ENCODE results near the gene EPHA4. TPM values are rescaled to one million over a fixed set of nuclear protein-coding genes. Genes with fewer than 3 reads are reported as not detected.

Gene EPHA4
- total and polyA plus RNA-seq, 2 of the 4 experiments (the other 2 are of a cell fraction), result 36.9 to 132 TPM

DNA sequence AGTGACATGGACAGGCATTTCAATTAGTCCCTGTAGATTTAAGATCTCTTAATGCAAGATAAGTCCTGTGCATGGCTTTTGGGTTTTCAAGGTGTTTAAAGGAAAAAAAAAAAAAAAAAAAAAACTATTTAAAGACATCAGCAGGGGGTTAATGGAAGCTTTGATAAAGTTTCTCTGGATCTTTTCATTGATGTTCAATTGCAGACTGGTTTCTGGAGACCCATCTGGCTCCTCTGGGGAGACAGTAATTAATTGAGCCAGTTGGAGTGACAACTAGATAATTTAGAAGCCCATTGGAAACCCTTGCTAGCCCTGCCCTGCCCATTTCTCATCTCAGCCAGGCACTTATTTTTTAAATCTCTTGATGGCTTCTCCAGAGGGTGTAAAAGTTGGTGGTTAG is 98.7 kb downstream of the EPHA4 start:
- Histone ChIP-seq H2AK9ac (replicated peaks; ENCODE audit: low read depth, low read length, poor library complexity) (no peak overlapping the region), H4K8ac (ENCODE audit: low read depth in 2 of 2, low read length in 2 of 2) (no peak overlapping the region), H3K4me1 (ENCODE audit: control insufficient read depth, insufficient read depth, low read length) (peaks cover 4% of the 10 kb centered on the region), H3K4ac (ENCODE audit: low read depth, low read length) (no peak overlapping the region), H4K5ac (ENCODE audit: low read depth, low read length) (no peak overlapping the region), H3K23ac (ENCODE audit: low read depth, low read length) (no peak overlapping the region), H3K36me3 (ENCODE audit: control insufficient read depth, insufficient read depth, low read length) (peaks cover 3% of the 10 kb centered on the region; the same call in 1 of the 2 replicates), H3K4me3 (ENCODE audit: insufficient read depth, low read depth, low read length) (no peak overlapping the region), H3K9ac (ENCODE audit: low read depth, low read length) (no peak overlapping the region), H3K18ac (ENCODE audit: low read depth, low read length) (no peak overlapping the region), H2BK5ac (ENCODE audit: low read depth, low read length, poor library complexity, severe bottlenecking) (no peak overlapping the region), H2BK15ac (ENCODE audit: low read depth, low read length) (no peak overlapping the region), H2BK120ac (ENCODE audit: low read depth, low read length) (no peak overlapping the region), H3K27ac (ENCODE audit: insufficient read depth, low read length) (no peak overlapping the region), H3K9me1 (ENCODE audit: insufficient read depth, low read length) (no peaks in the 10 kb centered on the region; the same call in 1 of the 2 replicates), H2BK20ac (ENCODE audit: low read depth, low read length) (no peak overlapping the region), H3K4me2 (ENCODE audit: low read depth, low read length) (no peak overlapping the region), H3K79me1 (ENCODE audit: low read depth in 1 of 2, low read length in 2 of 2) (peaks cover 2 to 14% of the 10 kb centered on the region in 2 experiments; a peak in 1 of 4 replicates), H4K91ac (ENCODE audit: insufficient read depth, low read depth, low read length) (no peak overlapping the region), H2AFZ (replicated peaks; ENCODE audit: low read length, poor library complexity) (no peak overlapping the region), H3K56ac (ENCODE audit: extremely low read depth, insufficient read depth, low read length) (no peak overlapping the region), H3K27me3 (ENCODE audit: control insufficient read depth, insufficient read depth, low read length) (no peaks in the 10 kb centered on the region), H4K20me1 (ENCODE audit: insufficient read depth, low read length) (no peaks in the 10 kb centered on the region), H2AK5ac (ENCODE audit: low read depth, low read length) (no peak overlapping the region), H3K9me3 (ENCODE audit: control insufficient read depth, insufficient read depth, low read length) (no peaks in the 10 kb centered on the region), H3K14ac (replicated peaks; ENCODE audit: low read depth, low read length) (no peak overlapping the region)
- in situ Hi-C loops (cut with MboI; ENCODE audit: low sequenced_read_pairs) (no loop called here), dilution Hi-C loops (cut with HindIII; ENCODE audit: low sequenced_read_pairs, unreplicated experiment) (no loop called here), intact Hi-C loops (cut with micrococcal nuclease) (no loop called here)
- no peak for ATAC-seq (ENCODE audit: low read depth)
- POLR2A ChIA-PET (ENCODE audit: unreplicated experiment), result no interaction called here
- TF ChIP-seq RCOR1 (IDR thresholded peaks at IDR 0.05; ENCODE audit: insufficient replicate concordance, low read length) (no peak), RAD21 (IDR thresholded peaks at IDR 0.05; ENCODE audit: low read length) (no peak), BHLHE40 (IDR thresholded peaks at IDR 0.05; ENCODE audit: low read depth, low read length) (no peak), MXI1 (IDR thresholded peaks at IDR 0.05; ENCODE audit: borderline replicate concordance, low read depth, low read length) (no peak), NFE2L2 (IDR thresholded peaks at IDR 0.05; ENCODE audit: low read depth, low read length) (no peak)
- TF ChIP-seq, protein P1, sequence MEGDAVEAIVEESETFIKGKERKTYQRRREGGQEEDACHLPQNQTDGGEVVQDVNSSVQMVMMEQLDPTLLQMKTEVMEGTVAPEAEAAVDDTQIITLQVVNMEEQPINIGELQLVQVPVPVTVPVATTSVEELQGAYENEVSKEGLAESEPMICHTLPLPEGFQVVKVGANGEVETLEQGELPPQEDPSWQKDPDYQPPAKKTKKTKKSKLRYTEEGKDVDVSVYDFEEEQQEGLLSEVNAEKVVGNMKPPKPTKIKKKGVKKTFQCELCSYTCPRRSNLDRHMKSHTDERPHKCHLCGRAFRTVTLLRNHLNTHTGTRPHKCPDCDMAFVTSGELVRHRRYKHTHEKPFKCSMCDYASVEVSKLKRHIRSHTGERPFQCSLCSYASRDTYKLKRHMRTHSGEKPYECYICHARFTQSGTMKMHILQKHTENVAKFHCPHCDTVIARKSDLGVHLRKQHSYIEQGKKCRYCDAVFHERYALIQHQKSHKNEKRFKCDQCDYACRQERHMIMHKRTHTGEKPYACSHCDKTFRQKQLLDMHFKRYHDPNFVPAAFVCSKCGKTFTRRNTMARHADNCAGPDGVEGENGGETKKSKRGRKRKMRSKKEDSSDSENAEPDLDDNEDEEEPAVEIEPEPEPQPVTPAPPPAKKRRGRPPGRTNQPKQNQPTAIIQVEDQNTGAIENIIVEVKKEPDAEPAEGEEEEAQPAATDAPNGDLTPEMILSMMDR (conservative IDR thresholded peaks at IDR 0.05; ENCODE audit: low read depth, low read length), result no peak
- DNase-seq, result no peak
- CTCF ChIA-PET, result interaction anchor here (0.6 to 0.7 kb wide), 2 partner anchors 27 to 1002 kb away, joined by 3 to 5 read pairs; no protein-coding TSS in a partner anchor
- BruUV-seq (replicated peaks), result no TSS peak
